Ramos (cell line): ENCODE data around the gene SMCHD1.
"Not testable (repeated sequence)": the region's sequence is repeated elsewhere in the genome, so short reads cannot be mapped to it uniquely, and the experiment has no call there.

Source experiments
- in situ Hi-C: fragments of 300-500 bp; cut with MboI; formaldehyde crosslinking; loops from one replicate; pipeline ENCODE4 v1.14.3; 2022; ENCODE audit warnings: low sequenced_read_pairs; ENCODE audit not compliant: unreplicated experiment

Gene SMCHD1

GRCh38 chr18:2847317-2848246 lies 192.1 kb downstream of the SMCHD1 start:
- in situ Hi-C loops = no loop called here

- in situ Hi-C loops = no loop called here
Observed at GRCh38 chr18:2848247-2849246, 193.0 kb downstream of the SMCHD1 start.

GRCh38 chr18:2850816-2851215 lies 195.3 kb downstream of the SMCHD1 start:
- in situ Hi-C loops = no loop called here

- in situ Hi-C loops = no loop called here
Observed at GRCh38 chr18:2851771-2852170, 196.2 kb downstream of the SMCHD1 start.

- in situ Hi-C loops = not testable (repeated sequence)
Observed at GRCh38 chr18:2852460-2852859, 196.9 kb downstream of the SMCHD1 start.

- in situ Hi-C loops = no loop called here
Observed at GRCh38 chr18:2853173-2853925, 197.8 kb downstream of the SMCHD1 start.

- in situ Hi-C loops = no loop called here
Observed at GRCh38 chr18:2853926-2854664, 198.6 kb downstream of the SMCHD1 start.
